HG03108 (cell line): Measurements from ENCODE around the gene C16orf87.

Experiments
- ATAC-seq: cut with Tn5 transposase; IDR thresholded peaks from one replicate; pipeline ENCODE4 v1.9.1; 2021; ENCODE audit warnings: moderate library complexity; ENCODE audit not compliant: unreplicated experiment

C16orf87 gene

DNA sequence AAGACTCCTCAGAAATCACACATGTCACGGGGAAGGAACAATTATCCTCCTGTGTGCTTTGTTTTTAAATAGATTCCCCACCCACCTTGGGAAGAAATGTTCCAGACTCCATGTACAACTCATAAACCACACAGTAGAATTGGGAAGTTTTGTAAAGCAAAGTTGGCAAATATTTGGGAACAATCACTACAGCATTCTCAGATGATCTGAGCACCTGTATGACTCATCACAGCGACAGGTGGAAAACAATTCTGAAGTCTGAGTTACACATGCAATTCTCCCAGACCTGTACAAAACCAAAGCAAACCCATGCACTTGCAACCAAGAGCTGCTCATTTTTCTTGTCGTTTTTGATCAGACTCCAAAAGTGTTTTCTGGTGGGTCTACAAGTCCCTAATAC is 68.4 kb downstream of the C16orf87 start:
- no peak for ATAC-seq

DNA sequence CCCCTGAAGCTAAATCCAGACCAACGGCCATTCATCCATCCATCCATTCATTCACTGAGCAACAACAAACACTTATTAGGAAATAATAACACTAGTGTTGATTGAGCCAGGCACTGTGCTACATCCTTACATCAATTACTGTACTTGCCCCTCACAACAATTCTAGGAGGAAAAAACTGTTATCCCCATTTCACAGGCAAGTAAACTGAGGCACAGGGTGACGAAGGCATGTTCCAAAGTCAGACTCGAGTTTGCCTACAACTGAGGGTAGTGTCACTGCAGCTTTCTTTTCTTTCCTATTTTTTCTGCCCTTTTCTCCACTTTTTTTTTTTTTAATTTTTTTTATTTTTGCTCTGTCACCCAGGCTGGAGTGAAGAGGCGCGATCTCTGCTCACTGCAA is 71.7 kb downstream of the C16orf87 start:
- no peak for ATAC-seq

DNA sequence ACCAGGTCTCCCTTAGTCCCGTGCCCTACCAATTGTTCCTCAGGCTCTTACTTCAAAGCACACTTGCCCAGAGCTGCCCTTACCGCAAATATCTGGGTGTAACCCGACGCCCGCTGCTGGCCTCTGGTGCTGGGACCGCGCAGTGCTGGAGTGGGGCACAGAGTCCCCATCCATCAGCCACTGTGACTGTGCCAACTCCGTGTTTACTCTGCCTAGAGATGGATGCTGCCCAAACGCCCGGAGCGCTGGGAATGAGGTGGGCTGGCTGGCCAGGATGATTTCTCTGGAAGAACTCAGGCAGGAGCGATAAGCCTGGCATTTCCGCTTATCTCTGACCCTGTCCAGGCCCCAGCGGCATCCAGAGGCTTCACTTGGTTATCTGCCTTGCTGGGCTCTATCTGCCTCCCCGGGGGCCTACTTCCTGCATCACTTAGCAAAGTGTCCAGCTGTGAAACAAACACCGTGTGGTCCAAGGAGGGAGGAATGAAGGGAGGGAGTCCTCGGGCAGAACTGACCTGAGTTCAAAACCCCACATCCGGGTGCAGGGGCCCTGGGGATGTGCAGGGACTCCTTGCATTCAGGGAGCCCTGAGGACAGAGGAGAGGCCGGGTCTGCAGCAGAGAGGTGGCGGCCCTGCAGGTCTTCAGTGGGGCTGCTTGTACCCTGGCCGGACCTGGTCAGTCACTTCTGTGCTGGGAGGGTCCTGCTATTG is 73.5 kb downstream of the C16orf87 start:
- no peak for ATAC-seq

DNA sequence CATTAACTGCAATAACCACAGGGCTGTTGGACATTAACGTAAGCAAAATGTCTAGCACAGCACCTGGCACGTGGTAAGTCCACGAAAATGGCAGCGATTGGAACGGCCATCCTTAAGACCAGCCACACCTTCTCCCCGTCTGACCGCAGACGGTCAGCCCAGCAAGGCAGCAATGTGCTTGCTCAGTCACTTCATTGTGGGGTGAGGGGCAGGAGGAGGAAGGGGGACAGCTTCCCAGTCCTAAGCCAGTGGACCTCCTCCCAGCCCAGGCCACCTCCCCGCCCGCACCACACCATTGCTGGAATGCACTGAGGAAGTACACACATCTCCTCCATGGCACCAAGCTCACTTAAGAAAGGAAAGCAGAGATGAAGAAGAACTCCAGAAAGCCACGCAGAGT is 74.2 kb downstream of the C16orf87 start:
- ATAC-seq, result no peak

DNA sequence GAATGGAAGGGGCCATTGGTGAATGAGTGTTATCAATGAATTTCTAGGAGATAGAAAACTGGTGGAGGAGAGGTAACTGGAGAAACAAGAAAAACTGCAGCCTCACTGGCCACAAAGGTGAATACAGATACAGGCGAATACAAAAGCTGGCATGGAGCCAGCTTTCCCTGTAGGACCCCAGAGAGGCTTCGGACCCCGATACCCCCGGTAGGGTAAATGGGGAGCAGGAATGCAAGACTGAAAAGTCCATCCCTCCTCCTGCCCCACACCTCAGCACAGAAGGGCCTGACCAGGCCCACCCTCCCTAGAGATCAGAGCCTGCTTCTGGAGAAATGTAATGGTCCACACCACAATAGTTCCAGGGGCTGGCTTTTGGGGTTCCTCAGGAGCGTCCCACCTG is 78.0 kb downstream of the C16orf87 start:
- no peak for ATAC-seq

DNA sequence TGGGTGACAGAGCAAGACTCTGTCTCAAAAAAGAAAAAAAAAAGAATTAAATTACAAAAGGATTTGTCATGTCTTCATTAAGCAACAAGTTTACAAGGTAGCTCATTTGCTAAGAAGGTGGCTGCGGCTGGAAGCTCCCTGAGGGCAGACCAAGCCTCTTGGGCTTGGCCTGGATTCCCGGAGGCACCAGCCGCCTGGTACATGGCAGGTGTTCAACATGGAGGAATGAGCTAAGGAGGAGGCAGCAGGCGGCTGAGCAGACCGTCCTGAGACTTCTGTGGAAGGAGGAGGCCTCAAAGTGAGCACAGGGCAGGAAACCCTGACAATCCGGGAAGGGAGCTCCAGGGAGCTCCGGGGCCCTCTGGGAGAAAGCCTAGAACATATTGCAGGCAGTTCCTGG is 79.6 kb downstream of the C16orf87 start:
- no peak for ATAC-seq

DNA sequence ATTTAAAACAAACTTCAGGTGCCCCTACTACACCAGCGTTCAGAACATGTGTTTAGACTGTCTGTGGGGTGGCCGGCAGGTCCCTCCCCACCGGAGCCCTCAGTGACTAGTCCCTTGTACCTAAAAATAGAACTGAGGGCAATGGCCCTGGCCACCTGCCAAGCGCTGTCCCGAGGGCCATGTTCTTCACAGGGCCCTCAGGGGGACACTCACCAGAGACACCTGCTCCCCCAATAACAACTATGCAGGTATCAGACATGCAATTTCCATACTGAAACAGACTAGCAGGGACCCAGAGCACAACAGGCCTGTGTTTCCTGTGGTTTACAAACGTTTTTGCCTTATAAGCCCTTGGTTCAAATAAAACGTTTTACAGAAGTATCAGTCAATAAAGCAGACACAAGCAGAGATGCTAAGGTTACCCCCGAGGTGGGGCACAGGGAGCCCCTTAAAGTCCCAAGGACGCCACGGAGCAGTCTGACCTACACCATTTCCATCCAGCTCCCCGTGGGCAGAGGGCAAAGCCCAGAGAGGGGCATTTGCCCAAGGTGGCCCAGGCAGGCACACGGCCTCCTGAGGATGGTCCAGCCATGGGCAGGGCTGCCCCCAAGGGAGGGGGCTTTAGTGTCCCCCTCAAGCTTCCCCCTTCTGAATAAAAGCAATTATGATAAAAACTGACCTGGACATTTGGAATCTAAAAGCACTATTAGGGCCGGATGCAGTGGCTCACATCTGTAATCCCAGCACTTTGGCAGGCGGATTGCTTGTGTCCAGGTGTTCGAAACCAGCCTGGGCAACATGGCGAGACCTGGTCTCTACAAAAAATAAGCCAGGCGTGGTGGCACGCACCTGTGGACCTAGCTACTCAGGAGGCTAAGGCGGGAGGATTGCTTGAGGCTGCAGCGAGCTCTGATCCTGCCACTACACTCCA is 81.9 kb downstream of the C16orf87 start:
- ATAC-seq, result no peak

DNA sequence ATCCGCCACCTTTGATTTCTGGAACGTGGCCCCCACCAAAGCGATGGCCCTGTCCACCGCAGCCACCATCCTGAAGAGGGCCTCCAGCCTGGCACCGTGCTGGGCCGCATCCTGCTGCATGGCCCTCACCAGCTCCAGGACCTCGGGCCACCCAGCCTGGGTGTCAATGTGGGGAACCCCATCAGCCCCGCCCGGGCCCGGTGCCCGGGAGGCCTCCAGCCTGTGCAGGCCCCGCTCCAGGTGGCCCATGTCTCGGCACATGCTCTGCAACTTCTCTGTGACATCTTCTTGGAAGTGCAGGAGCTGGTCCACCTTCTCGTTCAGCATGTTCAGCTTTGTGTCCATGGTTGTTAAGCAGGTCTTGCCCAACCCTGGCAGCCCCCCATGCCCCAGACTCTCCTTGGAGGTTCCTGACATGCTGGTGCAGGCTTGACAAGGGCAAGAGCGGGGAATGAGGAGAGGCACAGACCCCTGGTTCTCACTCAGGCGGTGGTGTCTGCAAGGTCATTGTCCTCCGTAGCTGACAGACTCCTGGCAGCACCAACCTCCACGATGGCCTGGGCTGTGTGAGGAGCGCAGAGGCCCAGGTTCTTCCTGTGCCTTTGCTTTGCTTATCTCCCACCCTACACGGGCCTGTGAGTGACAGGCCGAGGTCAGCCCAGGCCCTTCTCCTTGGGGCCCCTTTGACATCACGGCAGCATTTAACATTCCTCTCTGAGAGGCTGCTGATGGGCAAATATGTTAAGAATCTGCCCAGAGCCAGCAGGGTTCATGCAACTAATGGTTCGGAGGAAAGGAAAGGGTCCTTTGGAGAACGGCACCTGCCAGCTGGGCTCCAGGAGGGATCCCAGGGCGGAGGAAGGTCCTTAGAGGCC is 83.0 kb downstream of the C16orf87 start, which contains the start of gene MYLK3:
TSS of gene MYLK3 (minus strand) at position 568 of the 875 bp plus-strand sequence. CDS start at position 417, 151 bp downstream.
- ATAC-seq, result no peak

DNA sequence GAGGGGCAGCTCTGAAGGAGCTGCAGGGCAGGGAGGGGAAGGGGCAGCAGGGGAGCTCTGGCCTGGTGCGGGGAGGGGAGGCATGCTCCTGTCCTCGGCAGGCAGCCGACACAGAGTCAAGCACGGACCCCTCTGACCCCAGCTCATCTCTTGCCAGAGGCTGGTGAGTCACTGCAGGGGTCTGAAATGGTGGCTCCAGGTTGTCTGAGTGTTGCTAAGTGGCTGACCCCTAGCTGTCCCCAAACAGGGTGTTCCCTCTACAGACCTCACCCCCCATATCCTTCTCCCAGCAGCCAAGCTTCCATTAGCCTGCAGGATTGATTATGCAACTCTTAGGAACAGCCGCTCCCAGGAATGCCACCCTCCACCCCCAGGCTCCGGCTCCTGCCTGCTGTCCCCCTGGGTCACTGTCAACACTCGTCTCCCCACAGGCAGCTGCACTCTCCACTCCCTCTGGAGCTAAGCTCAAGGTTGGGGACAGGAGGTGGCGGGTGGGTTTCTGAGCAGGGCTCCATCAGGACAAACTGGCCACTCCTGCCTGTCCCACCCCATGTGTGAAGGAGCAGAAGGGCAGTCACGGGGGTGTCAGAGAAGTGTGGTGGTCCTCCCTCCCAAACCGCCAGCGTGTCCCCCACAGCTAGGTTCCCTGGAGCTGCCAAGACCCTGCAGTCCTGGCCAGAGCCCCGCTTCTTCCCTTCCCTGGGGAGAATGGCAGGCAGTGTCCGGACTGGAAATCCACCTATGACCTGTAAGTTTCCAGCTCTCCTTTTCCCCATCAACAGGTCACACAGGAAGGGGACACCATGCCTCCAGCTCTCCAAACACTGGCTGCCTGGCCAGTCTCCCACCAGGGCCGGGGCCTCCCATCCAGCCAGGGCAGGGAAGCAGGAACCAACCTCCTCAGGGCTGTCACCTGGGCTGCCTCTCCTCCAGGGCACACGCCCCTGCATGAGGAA is 83.9 kb downstream of the C16orf87 start:
- ATAC-seq, result no peak
